Small intestine (tissue), 7 donors: ENCODE results near the gene AGO3. TPM values are rescaled to one million over a fixed set of nuclear protein-coding genes. Genes with fewer than 3 reads are reported as not detected.

ENCODE experiments used
- DNase-seq, 2 donors: peaks; one replicate each; pipeline versions ENCODE4 v3.0.0 to v3.0.0-alpha.2; 2013
- FAIRE-seq: peaks from 2 replicates; lab custom pipeline; 2012; peaks lifted over from hg19 to GRCh38; lab: Jason Lieb, UNC
- H3K27ac ChIP-seq, 3 donors: one replicate each; pipeline ENCODE4 v1.5.1; 2013; ENCODE audit warnings: low read length in 2 of 3, mild to moderate bottlenecking in 2 of 3, control low read depth in 1 of 3, inconsistent platforms in 1 of 3, low read depth in 1 of 3, moderate library complexity in 1 of 3
- H3K27me3 ChIP-seq, 3 donors: one replicate each; pipeline ENCODE4 v1.6.1; 2013; ENCODE audit warnings: low read length in 3 of 3, inconsistent platforms in 1 of 3; ENCODE audit not compliant: control insufficient read depth in 3 of 3, insufficient read depth in 3 of 3
- H3K36me3 ChIP-seq, 3 donors: one replicate each; pipeline ENCODE4 v1.6.1; 2013; ENCODE audit warnings: low read length in 3 of 3, inconsistent platforms in 1 of 3, low read depth in 1 of 3, mild to moderate bottlenecking in 1 of 3, moderate library complexity in 1 of 3; ENCODE audit not compliant: control insufficient read depth in 3 of 3, insufficient read depth in 2 of 3
- H3K4me1 ChIP-seq, 3 donors: one replicate each; pipeline ENCODE4 v1.6.1; 2013; ENCODE audit warnings: low read length in 2 of 3, inconsistent platforms in 1 of 3, low read depth in 1 of 3, mild to moderate bottlenecking in 1 of 3, moderate library complexity in 1 of 3; ENCODE audit not compliant: control insufficient read depth in 3 of 3, insufficient read depth in 2 of 3
- H3K4me3 ChIP-seq, 3 donors: one replicate each; pipeline ENCODE4 v1.5.1; 2013; ENCODE audit warnings: low read length in 3 of 3, control low read depth in 1 of 3, inconsistent platforms in 1 of 3, low read depth in 1 of 3, mild to moderate bottlenecking in 1 of 3, moderate library complexity in 1 of 3
- H3K9me3 ChIP-seq, 2 donors: one replicate each; pipeline ENCODE4 v1.6.1; 2013; ENCODE audit warnings: low read depth in 1 of 2, low read length in 1 of 2; ENCODE audit not compliant: control insufficient read depth in 2 of 2, insufficient read depth in 1 of 2
- WGBS, 3 donors: extraction: QIAGEN DNeasy Blood & Tissue Kit; methylation state at CpG; one replicate each; pipeline ENCODE4 v1.1.7; 2013; 5-methylcytosine and 5-hydroxymethylcytosine counted together
- polyA plus RNA-seq, 4 donors: library from polyadenylated mRNA; stranded (reverse) in 3 of 4; unstranded in 1 of 4; fragments of 200-250 nt in 3 of 4; fragments of 120-200 nt in 1 of 4; gene quantifications; one replicate each; pipeline versions ENCODE4 v1.2.1 to v1.2.3, GENCODE V29; 2013
- donor health status: healthy with polysubstance abuse.
- donor health status: control.
- donor health status: control.
- donor health status: Bipolar disorder and iron deficiency.
- donor health status: healthy.

Gene AGO3
- polyA plus RNA-seq, 4 donors, result 0.89 to 10.0 (median 2.4) TPM

DNA sequence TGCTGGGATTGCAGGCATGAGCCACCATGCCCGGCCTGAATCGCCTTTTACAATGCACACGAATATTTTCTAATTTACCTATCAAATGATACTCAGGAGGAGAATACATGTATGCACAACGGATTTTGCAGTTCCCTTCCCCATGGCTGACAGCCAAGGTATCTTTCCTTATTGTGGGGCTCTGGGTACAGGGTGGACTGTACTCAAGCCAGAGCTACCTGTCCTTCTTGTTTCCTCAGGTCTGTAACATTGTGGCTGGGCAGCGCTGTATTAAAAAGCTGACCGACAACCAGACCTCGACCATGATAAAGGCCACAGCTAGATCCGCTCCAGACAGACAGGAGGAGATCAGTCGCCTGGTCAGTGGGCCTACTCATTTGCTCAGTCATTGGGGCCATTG is 29.7 kb upstream of the AGO3 start:
- DNase-seq (no peak), FAIRE-seq (no peak)
- H3K4me1 ChIP-seq, result no peaks in the 10 kb centered on the region
- no peak overlapping the region for H3K27ac ChIP-seq
- H3K9me3 ChIP-seq, result no peaks in the 10 kb centered on the region
- H3K4me3 ChIP-seq, result no peak overlapping the region
- 91 to 96% (median 94%) methylated on average over 9 of the region's 9 CpGs for WGBS, 3 donors
- H3K36me3 ChIP-seq, result peaks cover 3 to 38% (median 11%) of the 10 kb centered on the region in 3 donors
- no peaks in the 10 kb centered on the region for H3K27me3 ChIP-seq

DNA sequence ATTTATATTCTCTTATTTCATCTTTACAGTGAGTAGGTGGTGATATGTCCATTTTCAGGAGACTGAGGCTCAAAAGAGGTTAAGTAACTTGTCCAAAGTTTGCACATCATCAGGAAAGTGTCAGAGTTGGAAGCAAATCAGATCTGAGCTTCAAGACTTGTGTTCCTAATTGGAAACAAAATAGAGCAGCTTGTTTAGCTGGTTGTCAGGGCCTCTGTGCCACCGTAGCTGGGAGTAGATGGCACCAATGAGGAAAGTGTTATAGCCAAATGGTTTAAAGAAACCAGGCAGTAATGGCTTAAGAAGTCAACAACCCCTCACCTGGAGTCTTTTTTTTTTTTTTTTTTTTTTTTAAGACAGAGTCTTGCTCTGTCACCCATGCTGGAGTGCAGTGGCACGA is 28.2 kb upstream of the AGO3 start:
- WGBS, 3 donors, result 93 to 95% (median 95%) methylated on average over 2 of the region's 2 CpGs
- DNase-seq (no peak), FAIRE-seq (no peak)
- Histone ChIP-seq H3K36me3 (peaks cover 13 to 46% (median 18%) of the 10 kb centered on the region in 3 donors), H3K27me3 (no peaks in the 10 kb centered on the region), H3K27ac (no peak overlapping the region), H3K4me3 (no peak overlapping the region), H3K9me3 (no peaks in the 10 kb centered on the region), H3K4me1 (no peaks in the 10 kb centered on the region)

DNA sequence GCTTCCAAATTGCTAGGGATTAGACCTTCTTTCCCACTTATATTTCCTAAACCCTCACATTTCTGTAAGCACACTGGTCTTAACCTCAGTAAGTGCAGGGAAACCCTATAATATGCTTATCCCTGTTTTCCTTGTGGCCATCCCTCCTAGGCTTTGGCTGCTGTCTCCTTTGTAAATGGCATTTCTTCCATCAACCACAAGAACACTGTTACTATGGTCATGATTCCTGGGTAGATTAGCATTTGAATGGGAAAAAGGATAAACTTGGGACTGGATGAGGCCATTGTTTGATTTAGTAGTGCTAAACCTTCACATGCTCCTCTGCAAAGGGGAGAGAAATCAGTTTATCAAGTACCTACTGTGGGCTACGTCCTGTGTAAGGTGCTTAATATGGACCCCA is 16.2 kb upstream of the AGO3 start:
- Histone ChIP-seq H3K4me1 (no peaks in the 10 kb centered on the region), H3K9me3 (no peaks in the 10 kb centered on the region), H3K4me3 (no peak overlapping the region), H3K27me3 (no peaks in the 10 kb centered on the region), H3K27ac (no peak overlapping the region), H3K36me3 (peaks cover 12 to 51% (median 35%) of the 10 kb centered on the region in 3 donors)
- no peak for DNase-seq
- FAIRE-seq, result no peak
- WGBS, 3 donors, result 81 to 92% (median 87%) methylated on average over 1 of the region's 1 CpG

DNA sequence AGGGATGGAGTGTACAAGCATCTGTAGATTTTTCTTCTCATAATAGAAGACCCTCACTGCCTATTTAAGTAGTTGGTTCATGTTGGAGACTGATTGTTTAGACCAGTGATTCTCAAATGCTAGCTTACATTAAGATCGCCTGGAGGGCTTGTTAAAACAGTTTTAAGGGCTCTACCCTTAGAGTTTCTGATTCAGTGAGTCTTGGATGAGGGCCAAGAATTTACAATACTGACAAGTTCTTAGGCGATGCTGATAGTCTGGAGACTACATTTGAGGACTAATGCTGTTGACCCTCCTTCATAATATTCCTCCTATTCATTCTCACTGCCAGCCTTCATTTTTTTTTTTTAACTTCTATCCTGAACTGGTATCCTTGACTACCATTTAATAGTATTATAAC is 15.2 kb upstream of the AGO3 start:
- Histone ChIP-seq H3K36me3 (peaks cover 12 to 53% (median 40%) of the 10 kb centered on the region in 3 donors), H3K27me3 (no peaks in the 10 kb centered on the region), H3K9me3 (no peaks in the 10 kb centered on the region), H3K4me3 (no peak overlapping the region), H3K27ac (no peak overlapping the region), H3K4me1 (no peaks in the 10 kb centered on the region)
- DNase-seq, result no peak
- WGBS, 3 donors, result 45 to 53% (median 50%) methylated on average over 2 of the region's 2 CpGs
- no peak for FAIRE-seq

DNA sequence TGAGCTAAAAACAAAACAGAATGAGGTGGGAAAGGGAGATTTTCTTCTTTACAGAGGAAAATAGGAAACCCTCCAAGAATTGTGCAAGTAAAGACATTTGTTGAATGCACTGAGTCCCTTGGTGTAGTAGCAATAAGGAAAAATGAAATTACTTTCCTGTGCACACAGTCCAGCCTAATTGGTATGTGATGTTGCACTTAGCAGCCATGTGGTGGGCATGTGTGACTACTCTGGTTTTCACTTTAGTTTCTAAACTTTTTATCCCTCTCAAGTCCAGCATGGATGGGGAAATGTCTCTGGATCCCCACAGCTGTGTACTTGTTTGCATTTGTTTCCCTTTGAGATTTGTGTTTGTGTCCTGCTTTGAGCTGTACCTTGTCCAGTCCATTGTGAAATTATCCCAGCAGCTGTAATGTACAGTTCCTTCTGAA is 7.1 kb upstream of the AGO3 start:
- H3K36me3 ChIP-seq, result peaks cover 0 to 38% (median 9%) of the 10 kb centered on the region in 3 donors
- H3K4me1 ChIP-seq, result no peaks in the 10 kb centered on the region
- no peak overlapping the region for H3K27ac ChIP-seq
- no peak for FAIRE-seq
- H3K4me3 ChIP-seq, result no peak overlapping the region
- no peak for DNase-seq
- H3K27me3 ChIP-seq, result no peaks in the 10 kb centered on the region
- H3K9me3 ChIP-seq, result no peaks in the 10 kb centered on the region

DNA sequence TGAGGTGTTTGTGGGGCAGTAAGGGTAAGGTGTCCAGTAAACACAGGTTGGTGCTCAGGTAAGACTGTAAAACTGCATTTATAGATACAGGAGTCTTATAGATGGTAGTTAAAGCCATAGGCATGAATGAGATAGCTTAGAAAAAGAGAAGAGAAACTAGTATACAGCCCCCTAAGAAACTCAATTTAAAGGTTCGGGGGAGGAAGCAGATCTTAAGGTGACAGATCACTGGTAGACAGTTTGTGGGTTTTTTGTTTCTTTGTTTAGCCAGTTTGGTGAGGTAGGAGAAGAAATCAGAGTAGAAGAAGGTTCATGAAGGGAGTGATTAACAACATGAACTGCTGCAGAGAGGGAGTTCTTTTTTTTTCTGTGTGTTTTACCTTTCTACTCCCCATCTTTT is 6.1 kb upstream of the AGO3 start:
- 79 to 87% (median 84%) methylated on average over 1 of the region's 1 CpG for WGBS, 3 donors
- no peak overlapping the region for H3K27ac ChIP-seq
- peaks cover 0 to 28% (median 4%) of the 10 kb centered on the region in 3 donors for H3K36me3 ChIP-seq
- no peaks in the 10 kb centered on the region for H3K4me1 ChIP-seq
- FAIRE-seq (no peak), DNase-seq (no peak)
- H3K9me3 ChIP-seq, result no peaks in the 10 kb centered on the region
- no peak overlapping the region for H3K4me3 ChIP-seq
- no peaks in the 10 kb centered on the region for H3K27me3 ChIP-seq

DNA sequence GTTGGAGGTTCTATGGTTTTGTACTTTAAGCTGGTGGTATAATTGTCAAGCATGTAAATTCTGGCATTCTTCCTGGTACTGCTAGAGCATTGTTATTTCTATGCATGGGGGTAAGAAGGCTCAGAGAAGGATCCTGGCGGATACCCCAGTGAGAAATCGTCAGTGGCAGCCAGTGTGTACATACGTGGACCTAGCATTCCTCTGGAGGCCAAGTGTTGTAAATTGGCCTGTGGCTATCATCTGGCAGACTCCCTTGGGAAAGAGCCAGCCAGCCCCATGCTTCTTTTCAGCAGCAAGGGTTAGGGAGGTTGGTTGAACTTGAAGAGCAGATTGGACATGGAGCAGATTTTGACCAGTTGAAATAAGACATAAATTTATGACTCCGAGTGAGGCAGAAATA is 5.2 kb upstream of the AGO3 start:
- Histone ChIP-seq H3K27me3 (no peaks in the 10 kb centered on the region), H3K36me3 (peaks cover 0 to 21% (median 0%) of the 10 kb centered on the region in 3 donors), H3K9me3 (no peaks in the 10 kb centered on the region), H3K27ac (no peak overlapping the region), H3K4me1 (no peaks in the 10 kb centered on the region), H3K4me3 (no peak overlapping the region)
- 61 to 62% (median 61%) methylated on average over 4 of the region's 4 CpGs for WGBS, 3 donors
- no peak for DNase-seq
- FAIRE-seq, result no peak

DNA sequence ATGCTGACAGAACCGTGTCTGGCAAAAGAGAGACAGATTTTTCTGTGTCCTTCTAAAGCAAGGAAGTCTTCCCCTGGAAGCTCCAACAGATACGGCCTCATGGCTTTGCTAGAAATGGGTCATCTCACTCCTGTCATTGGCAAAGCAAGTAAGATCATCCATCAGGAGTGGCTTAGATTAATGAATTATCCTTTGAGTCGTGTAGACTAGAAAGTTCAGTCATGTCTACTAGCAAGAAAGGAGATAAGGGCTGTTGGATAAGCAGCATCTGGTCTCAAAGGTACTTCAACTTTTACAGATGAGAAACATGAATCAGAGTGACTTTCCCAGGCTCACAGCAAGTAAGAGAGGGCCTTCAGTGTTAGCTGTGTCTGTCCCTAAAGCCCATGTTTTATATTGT is 3.4 kb upstream of the AGO3 start:
- H3K9me3 ChIP-seq, result no peaks in the 10 kb centered on the region
- no peak overlapping the region for H3K4me3 ChIP-seq
- 61 to 67% (median 63%) methylated on average over 3 of the region's 3 CpGs for WGBS, 3 donors
- no peak overlapping the region for H3K27ac ChIP-seq
- H3K27me3 ChIP-seq, result no peaks in the 10 kb centered on the region
- peaks cover 0 to 2% (median 0%) of the 10 kb centered on the region in 3 donors for H3K4me1 ChIP-seq
- peaks cover 0 to 8% (median 0%) of the 10 kb centered on the region in 3 donors for H3K36me3 ChIP-seq
- DNase-seq (no peak), FAIRE-seq (no peak)
